ENCODE results near the gene NELL1. TPM values are rescaled to one million over a fixed set of nuclear protein-coding genes. Genes with fewer than 3 reads are reported as not detected.

Gene NELL1
- total RNA-seq, 6 experiments from 2014 or later, result not detected

GRCh38 chr11:21109341-21109740 is 440.0 kb downstream of the NELL1 start:
- no peak overlapping the region for H3K4me3 Mint-ChIP-seq
- no peak for DNase-seq
- peaks cover 60% of the 10 kb centered on the region for H3K9me3 Mint-ChIP-seq
- TF ChIP-seq, protein P1, sequence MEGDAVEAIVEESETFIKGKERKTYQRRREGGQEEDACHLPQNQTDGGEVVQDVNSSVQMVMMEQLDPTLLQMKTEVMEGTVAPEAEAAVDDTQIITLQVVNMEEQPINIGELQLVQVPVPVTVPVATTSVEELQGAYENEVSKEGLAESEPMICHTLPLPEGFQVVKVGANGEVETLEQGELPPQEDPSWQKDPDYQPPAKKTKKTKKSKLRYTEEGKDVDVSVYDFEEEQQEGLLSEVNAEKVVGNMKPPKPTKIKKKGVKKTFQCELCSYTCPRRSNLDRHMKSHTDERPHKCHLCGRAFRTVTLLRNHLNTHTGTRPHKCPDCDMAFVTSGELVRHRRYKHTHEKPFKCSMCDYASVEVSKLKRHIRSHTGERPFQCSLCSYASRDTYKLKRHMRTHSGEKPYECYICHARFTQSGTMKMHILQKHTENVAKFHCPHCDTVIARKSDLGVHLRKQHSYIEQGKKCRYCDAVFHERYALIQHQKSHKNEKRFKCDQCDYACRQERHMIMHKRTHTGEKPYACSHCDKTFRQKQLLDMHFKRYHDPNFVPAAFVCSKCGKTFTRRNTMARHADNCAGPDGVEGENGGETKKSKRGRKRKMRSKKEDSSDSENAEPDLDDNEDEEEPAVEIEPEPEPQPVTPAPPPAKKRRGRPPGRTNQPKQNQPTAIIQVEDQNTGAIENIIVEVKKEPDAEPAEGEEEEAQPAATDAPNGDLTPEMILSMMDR (IDR thresholded peaks at IDR 0.05), result no peak
- no peaks in the 10 kb centered on the region for H3K4me1 Mint-ChIP-seq (ENCODE audit: low read depth)
- H3K27ac Mint-ChIP-seq, result no peak overlapping the region
- peaks cover 4% of the 10 kb centered on the region; the same call in 1 of the 2 replicates for H3K36me3 Mint-ChIP-seq (ENCODE audit: low read depth)
- H3K27me3 Mint-ChIP-seq (ENCODE audit: insufficient read depth), result no peaks in the 10 kb centered on the region

- TF ChIP-seq, protein P1 (IDR thresholded peaks at IDR 0.05), result no peak
- H3K9me3 Mint-ChIP-seq, result peaks cover 56% of the 10 kb centered on the region
- no peak overlapping the region for H3K27ac Mint-ChIP-seq
- H3K4me3 Mint-ChIP-seq, result no peak overlapping the region
- no peaks in the 10 kb centered on the region for H3K4me1 Mint-ChIP-seq (ENCODE audit: low read depth)
- H3K36me3 Mint-ChIP-seq (ENCODE audit: low read depth), result peaks cover 4% of the 10 kb centered on the region; the same call in 1 of the 2 replicates
- H3K27me3 Mint-ChIP-seq (ENCODE audit: insufficient read depth), result no peaks in the 10 kb centered on the region; the same call in 1 of the 2 replicates
- no peak for DNase-seq
Measured at GRCh38 chr11:21110415-21110814, 441.0 kb downstream of the NELL1 start.

- no peak overlapping the region for H3K4me3 Mint-ChIP-seq
Measured at GRCh38 chr11:21113876-21114275, 444.5 kb downstream of the NELL1 start.

DNA sequence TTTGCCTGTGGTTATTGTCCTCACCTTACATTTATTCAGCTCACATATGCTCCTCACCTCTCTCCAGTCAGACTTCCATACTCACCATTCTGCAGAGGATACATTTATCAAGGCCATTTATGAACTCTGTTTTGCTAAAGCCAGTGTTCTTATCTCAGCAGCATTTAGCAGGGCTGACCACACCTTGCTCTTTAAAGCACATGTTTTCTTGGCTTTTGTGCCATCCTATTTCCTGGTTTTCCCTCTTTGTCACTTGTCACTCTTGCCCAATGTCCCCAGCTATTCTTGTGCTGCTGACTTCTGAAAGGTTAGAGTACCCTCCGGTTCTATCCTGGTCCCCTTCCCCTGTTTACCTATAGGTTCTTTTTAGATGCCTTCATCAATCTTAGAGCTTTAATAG is 446.6 kb downstream of the NELL1 start:
- H3K9me3 Mint-ChIP-seq, result peaks cover 34% of the 10 kb centered on the region
- H3K36me3 Mint-ChIP-seq (ENCODE audit: low read depth), result peaks cover 2% of the 10 kb centered on the region; the same call in 1 of the 2 replicates
- H3K4me1 Mint-ChIP-seq (ENCODE audit: low read depth), result no peaks in the 10 kb centered on the region
- TF ChIP-seq, protein P1 (IDR thresholded peaks at IDR 0.05), result no peak
- no peak for DNase-seq
- H3K4me3 Mint-ChIP-seq, result no peak overlapping the region
- H3K27ac Mint-ChIP-seq, result no peak overlapping the region
- no peaks in the 10 kb centered on the region; the same call in 1 of the 2 replicates for H3K27me3 Mint-ChIP-seq (ENCODE audit: insufficient read depth)

More at GRCh38 chr11:21113876-21114275, 444.5 kb downstream of the NELL1 start:
- TF ChIP-seq, protein P1 (IDR thresholded peaks at IDR 0.05), result no peak
- Mint-ChIP-seq H3K27ac (no peak overlapping the region), H3K4me1 (ENCODE audit: low read depth) (no peaks in the 10 kb centered on the region), H3K36me3 (ENCODE audit: low read depth) (peaks cover 4% of the 10 kb centered on the region; the same call in 1 of the 2 replicates), H3K9me3 (peaks cover 45% of the 10 kb centered on the region), H3K27me3 (ENCODE audit: insufficient read depth) (no peaks in the 10 kb centered on the region; the same call in 1 of the 2 replicates)
- no peak for DNase-seq

GRCh38 chr11:21119411-21119810 is 450.0 kb downstream of the NELL1 start:
- no peak for DNase-seq
- TF ChIP-seq, protein P1 (IDR thresholded peaks at IDR 0.05), result no peak
- Mint-ChIP-seq H3K27ac (no peak overlapping the region), H3K9me3 (peaks cover 32% of the 10 kb centered on the region), H3K27me3 (ENCODE audit: insufficient read depth) (no peaks in the 10 kb centered on the region; the same call in 1 of the 2 replicates), H3K4me1 (ENCODE audit: low read depth) (no peaks in the 10 kb centered on the region), H3K4me3 (no peak overlapping the region), H3K36me3 (ENCODE audit: low read depth) (no peaks in the 10 kb centered on the region)
